GM23338 (cell line): ENCODE results near the gene SH3PXD2B. TPM values are rescaled to one million over a fixed set of nuclear protein-coding genes. Genes with fewer than 3 reads are reported as not detected.
"Not testable (repeated sequence)": the region's sequence is repeated elsewhere in the genome, so short reads cannot be mapped to it uniquely, and the experiment has no call there.

Source experiments
- ATAC-seq: fragments of 200-7000 bp; cut with Tn5 transposase; 3 replicates; pipeline ENCODE4 v1.9.1; 2020
- DNase-seq: peaks from one replicate; pipeline ENCODE4 v3.0.0-alpha.2; 2015; ENCODE audit warnings: low spot score
- H2AFZ ChIP-seq: fragments of 200-600 bp; sonication (generic); 2 replicates; pipeline ENCODE4 v1.8.0; 2016; ENCODE audit warnings: antibody characterized with exemption, mild to moderate bottlenecking, moderate library complexity
- H3F3A ChIP-seq: fragments of 200-600 bp; sonication (generic); replicated peaks from 2 replicates; pipeline ENCODE4 v1.8.0; 2017; ENCODE audit warnings: antibody characterized with exemption, mixed run types, low read depth
- H3K27ac ChIP-seq: fragments of 200-600 bp; sonication (generic); 2 replicates; pipeline ENCODE4 v1.6.1; 2016; ENCODE audit warnings: low read depth
- H3K27me3 ChIP-seq: fragments of 200-600 bp; sonication (generic); 2 replicates; pipeline ENCODE4 v1.8.0; 2016; ENCODE audit warnings: mild to moderate bottlenecking, mixed run types, moderate library complexity; ENCODE audit not compliant: insufficient read depth
- H3K36me3 ChIP-seq: fragments of 200-600 bp; sonication (generic); 2 replicates; pipeline ENCODE4 v1.8.0; 2016; ENCODE audit warnings: mild to moderate bottlenecking; ENCODE audit not compliant: insufficient read depth
- H3K4me1 ChIP-seq: fragments of 200-600 bp; sonication (generic); 2 replicates; pipeline ENCODE4 v1.8.0; 2016; ENCODE audit warnings: mild to moderate bottlenecking, moderate library complexity; ENCODE audit not compliant: insufficient read depth
- H3K4me2 ChIP-seq: fragments of 200-600 bp; sonication (generic); 2 replicates; pipeline ENCODE4 v1.7.1; 2017; ENCODE audit warnings: mixed run types
- H3K4me3 ChIP-seq: fragments of 200-600 bp; sonication (generic); 2 replicates; pipeline ENCODE4 v1.6.1; 2016; ENCODE audit warnings: mixed run types
- H3K79me2 ChIP-seq: fragments of 200-600 bp; sonication (generic); replicated peaks from 2 replicates; pipeline ENCODE4 v1.8.0; 2017; ENCODE audit warnings: mild to moderate bottlenecking; ENCODE audit not compliant: insufficient read depth
- H3K9me2 ChIP-seq: fragments of 200-600 bp; sonication (generic); 2 replicates; pipeline ENCODE4 v1.8.0; 2017; ENCODE audit not compliant: insufficient read depth
- H4K20me1 ChIP-seq: fragments of 200-600 bp; sonication (generic); replicated peaks from 2 replicates; pipeline ENCODE4 v1.8.0; 2017; ENCODE audit warnings: mild to moderate bottlenecking; ENCODE audit not compliant: insufficient read depth
- H3K27ac Mint-ChIP-seq: 2 replicates; pipeline ENCODE4 v1.8.0; 2020; ENCODE audit warnings: inconsistent platforms, mild to moderate bottlenecking, moderate library complexity, mixed read lengths
- H3K27me3 Mint-ChIP-seq: 3 replicates; pipeline ENCODE4 v1.8.0; 2022; ENCODE audit warnings: low read depth, mild to moderate bottlenecking, moderate library complexity, mixed read lengths, inconsistent platforms; ENCODE audit not compliant: insufficient read depth, poor library complexity
- H3K36me3 Mint-ChIP-seq: 3 replicates; pipeline ENCODE4 v1.8.0; 2021; ENCODE audit warnings: low read depth, mild to moderate bottlenecking, inconsistent platforms, moderate library complexity, mixed read lengths
- H3K4me1 Mint-ChIP-seq: 3 replicates; pipeline ENCODE4 v1.8.0; 2020; ENCODE audit warnings: mild to moderate bottlenecking, inconsistent platforms, mixed read lengths
- H3K4me3 Mint-ChIP-seq: 3 replicates; pipeline ENCODE4 v1.8.0; 2021; ENCODE audit warnings: moderate library complexity, mild to moderate bottlenecking, inconsistent platforms, mixed read lengths
- H3K9me3 Mint-ChIP-seq: 3 replicates; pipeline ENCODE4 v1.8.0; 2020; ENCODE audit warnings: moderate library complexity, mild to moderate bottlenecking, inconsistent platforms, mixed read lengths
- CREB1 ChIP-seq: fragments of 250-450 bp; sonication (Bioruptor Pico); IDR thresholded peaks from 2 replicates; pipeline ENCODE4 v1.5.0; 2020; ENCODE audit warnings: low read depth, mild to moderate bottlenecking, moderate library complexity
- CTCF ChIP-seq, 2 experiments: fragments of 200-600 bp in 1 of 2; sonication (generic) in 1 of 2; conservative IDR thresholded peaks; 2 replicates each; pipeline versions ENCODE4 v1.5.1 to v1.6.1; 2016 to 2017; ENCODE audit warnings: antibody characterized with exemption in 2 of 2, low read depth in 2 of 2, mild to moderate bottlenecking in 2 of 2, moderate library complexity in 1 of 2
- ETS1 ChIP-seq: IDR thresholded peaks from 2 replicates; pipeline ENCODE4 v1.6.1; 2016; ENCODE audit warnings: antibody characterized with exemption
- EZH2 ChIP-seq: fragments of 200-600 bp; sonication (generic); IDR thresholded peaks from one replicate; pipeline ENCODE4 v1.8.0; 2017; ENCODE audit warnings: antibody characterized with exemption, mild to moderate bottlenecking, low read depth; ENCODE audit not compliant: unreplicated experiment
- EZH2phosphoT487 ChIP-seq: fragments of 200-600 bp; sonication (generic); IDR thresholded peaks from one replicate; pipeline ENCODE4 v1.8.1; 2018; ENCODE audit warnings: antibody characterized with exemption; ENCODE audit not compliant: unreplicated experiment
- JUNB ChIP-seq: IDR thresholded peaks from one replicate; pipeline ENCODE4 v1.6.1; 2016; ENCODE audit warnings: antibody characterized with exemption; ENCODE audit not compliant: unreplicated experiment
- NANOG ChIP-seq: IDR thresholded peaks from 2 replicates; pipeline ENCODE4 v1.6.1; 2016; ENCODE audit warnings: antibody characterized with exemption, borderline replicate concordance
- POLR2AphosphoS5 ChIP-seq: IDR thresholded peaks from 2 replicates; pipeline ENCODE4 v1.6.1; 2016; ENCODE audit warnings: antibody characterized with exemption, low read depth
- STAT1 ChIP-seq: IDR thresholded peaks from one replicate; pipeline ENCODE4 v1.6.1; 2016; ENCODE audit warnings: antibody characterized with exemption; ENCODE audit not compliant: unreplicated experiment
- ZNF114 ChIP-seq: fragments of 250-450 bp; sonication (Bioruptor Pico); IDR thresholded peaks from 2 replicates; pipeline ENCODE4 v1.5.0; 2020; ENCODE audit warnings: mild to moderate bottlenecking, moderate library complexity
- ZNF331 ChIP-seq: fragments of 250-450 bp; sonication (Bioruptor Pico); IDR thresholded peaks from 2 replicates; pipeline ENCODE4 v1.5.0; 2020; ENCODE audit warnings: low read depth, mild to moderate bottlenecking, moderate library complexity
- ZNF462 ChIP-seq: fragments of 250-450 bp; sonication (Bioruptor Pico); IDR thresholded peaks from 2 replicates; pipeline ENCODE4 v1.5.0; 2020; ENCODE audit warnings: mild to moderate bottlenecking, moderate library complexity
- polyA plus RNA-seq: library from polyadenylated mRNA; unstranded; fragments of >200 nt; fragmentation: Nextera tagmentation; extraction: Ambion mirVana; gene quantifications from 2 replicates; pipeline ENCODE4 v1.2.1, GENCODE V29; 2016
- total RNA-seq: library from RNA; depleted of rRNA; stranded (reverse); fragments of >200 nt; shearing (Covaris generic); gene quantifications from 2 replicates; pipeline ENCODE4 v1.2.3, GENCODE V29; 2014

Gene SH3PXD2B
- total and polyA plus RNA-seq, 2 experiments from 2014 or later = 40.2 to 52.5 TPM

GRCh38 chr5:172326901-172327300 lies 127.4 kb downstream of the SH3PXD2B start:
- H3K4me1 Mint-ChIP-seq, H3K27ac Mint-ChIP-seq, ATAC-seq, H3K4me3 ChIP-seq, H2AFZ ChIP-seq, H4K20me1 ChIP-seq, H3K27me3 ChIP-seq, H3K27me3 Mint-ChIP-seq, H3K9me2 ChIP-seq, H3K4me1 ChIP-seq, H3K9me3 Mint-ChIP-seq, H3K36me3 ChIP-seq, H3K4me2 ChIP-seq, H3K27ac ChIP-seq, DNase-seq, H3F3A ChIP-seq, H3K4me3 Mint-ChIP-seq, H3K36me3 Mint-ChIP-seq, H3K79me2 ChIP-seq: not testable (repeated sequence)

- Histone ChIP-seq H3K36me3 (no peaks in the 10 kb centered on the region), H3K9me2 (no peaks in the 10 kb centered on the region), H3F3A (no peaks in the 10 kb centered on the region), H3K4me3 (no peak overlapping the region), H3K4me2 (no peak overlapping the region), H2AFZ (peak overlapping the region; percentile 12; the same call in 1 of the 2 replicates), H3K4me1 (no peaks in the 10 kb centered on the region), H3K27ac (no peak overlapping the region), H4K20me1 (no peaks in the 10 kb centered on the region), H3K27me3 (no peaks in the 10 kb centered on the region), H3K79me2 (no peaks in the 10 kb centered on the region)
- Mint-ChIP-seq H3K4me1 (no peaks in the 10 kb centered on the region), H3K27ac (no peak overlapping the region), H3K4me3 (no peak overlapping the region), H3K9me3 (no peaks in the 10 kb centered on the region), H3K36me3 (no peaks in the 10 kb centered on the region), H3K27me3 (peaks cover 3% of the 10 kb centered on the region)
- DNase-seq (peak; percentile 20), ATAC-seq (no peak; the same call in 1 of the 3 replicates)
- TF ChIP-seq ZNF462 (CRISPR knock-in tag) (no peak), ZNF114 (CRISPR knock-in tag) (no peak), STAT1 (no peak), EZH2 (no peak), ETS1 (no peak), CREB1 (no peak), ZNF331 (CRISPR knock-in tag) (no peak), NANOG (no peak), JUNB (no peak), CTCF (conservative IDR thresholded peaks at IDR 0.05; ENCODE audit: low read depth in 2 of 2) (no peak), EZH2phosphoT487 (no peak), POLR2AphosphoS5 (no peak)
Observed at GRCh38 chr5:172325452-172325851, 128.9 kb downstream of the SH3PXD2B start.
